NCI-H2029 (cell line): ENCODE data around the gene PCDHGA11.
"Not testable (repeated sequence)": the region's sequence is repeated elsewhere in the genome, so short reads cannot be mapped to it uniquely, and the experiment has no call there.

ENCODE experiments used
- DNase-seq: peaks from one replicate; lab custom pipeline; 2025; lab: John Stamatoyannopoulos, UW

PCDHGA11 gene

GRCh38 chr5:141431286-141431685, 10.4 kb downstream of the PCDHGA11 start:
- no peak for DNase-seq

- not testable (repeated sequence) for DNase-seq
These were observed 11.5 kb downstream of the PCDHGA11 start for GRCh38 chr5:141432308-141432707.

GRCh38 chr5:141432726-141433125, 11.9 kb downstream of the PCDHGA11 start:
- DNase-seq: not testable (repeated sequence)

- no peak for DNase-seq
These were observed 13.2 kb downstream of the PCDHGA11 start for GRCh38 chr5:141434006-141434405.

- DNase-seq: no peak
These were observed 16.4 kb downstream of the PCDHGA11 start for GRCh38 chr5:141437221-141437620.

- no peak for DNase-seq
These were observed 18.7 kb downstream of the PCDHGA11 start for GRCh38 chr5:141439411-141440141.

GRCh38 chr5:141440341-141440740, 19.5 kb downstream of the PCDHGA11 start:
- no peak for DNase-seq

- DNase-seq: no peak
These were observed 20.8 kb downstream of the PCDHGA11 start for GRCh38 chr5:141441571-141442170.

- no peak for DNase-seq
These were observed 44.5 kb downstream of the PCDHGA11 start for GRCh38 chr5:141465351-141465750.
